Measurements from ENCODE around the gene STX18. TPM values are rescaled to one million over a fixed set of nuclear protein-coding genes. Genes with fewer than 3 reads are reported as not detected.

Gene STX18
- total RNA-seq, 1 donor from 2014 or later, result 20.4 TPM

DNA sequence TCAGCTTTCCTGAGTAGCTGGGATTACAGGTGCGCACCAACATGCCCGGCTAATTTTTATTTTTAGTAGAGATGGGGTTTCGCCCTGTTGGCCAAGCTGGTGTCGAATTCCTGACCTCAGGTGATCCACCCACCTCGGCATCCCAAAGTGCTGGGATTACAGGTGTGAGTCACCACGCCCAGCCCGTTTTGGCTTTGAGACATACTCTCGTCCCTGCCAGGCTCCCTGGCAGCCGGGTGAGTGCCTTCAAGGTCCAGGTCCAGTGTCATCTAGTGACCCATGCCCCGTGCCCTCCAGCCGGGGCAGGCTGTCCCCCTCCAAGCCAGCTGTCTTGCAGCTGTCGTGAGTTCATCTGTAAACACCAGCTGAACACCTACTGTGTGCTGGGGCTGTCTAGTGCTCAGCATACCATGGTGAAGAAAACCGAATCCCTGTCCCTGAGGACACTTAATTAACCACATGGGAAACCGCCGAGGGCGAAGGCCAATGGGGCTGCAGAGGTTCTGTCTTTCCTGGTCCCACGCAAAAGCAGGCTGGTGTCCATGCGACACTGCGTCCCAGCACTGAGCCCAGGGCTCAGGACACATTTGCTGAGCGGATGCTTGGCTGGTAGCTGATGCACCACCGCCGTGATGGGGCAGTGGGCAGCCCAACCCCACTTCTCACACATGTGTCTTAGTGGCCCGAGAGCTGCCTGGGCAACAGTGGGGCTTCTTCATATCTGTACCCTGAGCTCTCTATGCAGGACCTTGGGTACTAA is 133.1 kb downstream of the STX18 start:
- Histone ChIP-seq H3K27me3 (no peaks in the 10 kb centered on the region), H3K27ac (no peak overlapping the region), H3K4me1 (peaks cover 4% of the 10 kb centered on the region), H3K9me3 (no peaks in the 10 kb centered on the region), H3K36me3 (no peaks in the 10 kb centered on the region), H3K4me3 (no peak overlapping the region)
- DNase-seq (ENCODE audit: extremely low spot score in 2 of 2), result no peak
- intact Hi-C loops (cut with DNase I), result no loop called here
- no peak for TF ChIP-seq POLR2A (IDR thresholded peaks at IDR 0.05)
- TF ChIP-seq POLR2AphosphoS5 (IDR thresholded peaks at IDR 0.05; ENCODE audit: insufficient read depth in 1 of 2, low read depth in 1 of 2), result no peak
- TF ChIP-seq, protein P1, sequence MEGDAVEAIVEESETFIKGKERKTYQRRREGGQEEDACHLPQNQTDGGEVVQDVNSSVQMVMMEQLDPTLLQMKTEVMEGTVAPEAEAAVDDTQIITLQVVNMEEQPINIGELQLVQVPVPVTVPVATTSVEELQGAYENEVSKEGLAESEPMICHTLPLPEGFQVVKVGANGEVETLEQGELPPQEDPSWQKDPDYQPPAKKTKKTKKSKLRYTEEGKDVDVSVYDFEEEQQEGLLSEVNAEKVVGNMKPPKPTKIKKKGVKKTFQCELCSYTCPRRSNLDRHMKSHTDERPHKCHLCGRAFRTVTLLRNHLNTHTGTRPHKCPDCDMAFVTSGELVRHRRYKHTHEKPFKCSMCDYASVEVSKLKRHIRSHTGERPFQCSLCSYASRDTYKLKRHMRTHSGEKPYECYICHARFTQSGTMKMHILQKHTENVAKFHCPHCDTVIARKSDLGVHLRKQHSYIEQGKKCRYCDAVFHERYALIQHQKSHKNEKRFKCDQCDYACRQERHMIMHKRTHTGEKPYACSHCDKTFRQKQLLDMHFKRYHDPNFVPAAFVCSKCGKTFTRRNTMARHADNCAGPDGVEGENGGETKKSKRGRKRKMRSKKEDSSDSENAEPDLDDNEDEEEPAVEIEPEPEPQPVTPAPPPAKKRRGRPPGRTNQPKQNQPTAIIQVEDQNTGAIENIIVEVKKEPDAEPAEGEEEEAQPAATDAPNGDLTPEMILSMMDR (IDR thresholded peaks at IDR 0.05), result no peak

DNA sequence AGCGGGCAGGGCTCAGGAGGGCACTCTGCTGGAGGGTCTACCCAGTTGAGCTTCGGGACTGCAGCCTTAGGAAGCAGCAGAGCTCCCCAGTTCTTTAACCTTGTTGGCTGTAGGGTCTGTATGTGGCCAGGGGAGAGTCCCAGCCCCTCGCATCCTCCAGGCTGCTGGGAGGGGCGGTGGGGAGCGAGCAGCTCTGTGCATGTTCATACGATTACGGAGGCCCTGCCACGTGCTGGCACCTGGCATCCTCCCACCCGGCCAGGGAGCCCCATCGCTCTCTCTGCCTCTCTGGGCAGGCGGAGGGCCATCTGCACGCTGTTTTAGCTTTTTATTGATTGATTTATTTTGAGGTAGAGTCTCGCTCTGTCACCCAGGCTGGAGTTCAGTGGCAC is 133.7 kb downstream of the STX18 start:
- Histone ChIP-seq H3K4me1 (peaks cover 4% of the 10 kb centered on the region), H3K9me3 (no peaks in the 10 kb centered on the region), H3K36me3 (no peaks in the 10 kb centered on the region), H3K27me3 (no peaks in the 10 kb centered on the region), H3K27ac (no peak overlapping the region), H3K4me3 (no peak overlapping the region)
- no peak for DNase-seq (ENCODE audit: extremely low spot score in 2 of 2)
- intact Hi-C loops (cut with DNase I), result no loop called here
- TF ChIP-seq POLR2A (IDR thresholded peaks at IDR 0.05), result no peak
- no peak for TF ChIP-seq POLR2AphosphoS5 (IDR thresholded peaks at IDR 0.05; ENCODE audit: insufficient read depth in 1 of 2, low read depth in 1 of 2)
- TF ChIP-seq, protein P1 (IDR thresholded peaks at IDR 0.05), result no peak

DNA sequence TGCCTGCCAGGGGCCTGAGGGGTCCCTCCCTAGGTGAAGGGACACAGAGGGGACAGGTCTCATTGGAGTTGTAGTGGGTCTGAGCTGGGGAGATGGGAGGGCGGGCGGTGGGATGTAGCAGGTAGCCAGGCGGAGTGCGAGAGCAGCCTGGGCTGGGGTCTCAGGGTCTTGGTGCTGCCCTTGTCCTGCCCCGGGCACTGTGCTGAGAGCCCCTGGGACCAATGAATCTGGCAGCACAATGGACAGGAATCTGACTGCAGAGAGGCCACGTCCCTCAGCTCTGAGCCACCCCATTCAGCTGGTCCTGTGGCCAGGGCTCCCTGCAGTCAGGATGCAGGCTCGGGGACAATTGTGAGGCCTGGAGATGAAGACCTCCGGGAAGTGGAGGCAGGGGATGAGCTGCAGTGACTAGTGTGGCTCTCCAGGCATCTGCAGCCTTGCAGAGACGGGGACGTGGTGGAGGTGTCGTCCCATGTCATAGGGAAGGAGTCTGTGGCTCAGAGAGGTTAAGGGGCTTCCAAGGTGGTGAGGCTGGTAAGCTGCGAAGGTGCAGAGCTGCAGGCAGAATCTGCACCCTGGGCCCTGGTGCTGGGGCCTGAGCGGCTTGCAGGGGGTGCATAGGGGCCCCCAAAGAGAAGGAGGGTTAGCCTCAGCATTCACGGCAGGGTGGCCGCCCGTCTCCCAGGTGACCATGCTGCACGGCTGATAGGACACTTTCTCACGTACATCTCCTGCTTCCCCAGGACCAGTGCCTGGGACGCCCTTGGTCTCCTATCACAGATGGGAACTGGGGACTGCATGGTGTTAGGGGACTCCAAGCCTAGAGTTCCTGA is 134.3 kb downstream of the STX18 start:
- intact Hi-C loops (cut with DNase I), result no loop called here
- no peak for DNase-seq (ENCODE audit: extremely low spot score in 2 of 2)
- TF ChIP-seq POLR2AphosphoS5 (IDR thresholded peaks at IDR 0.05; ENCODE audit: insufficient read depth in 1 of 2, low read depth in 1 of 2) (no peak), POLR2A (IDR thresholded peaks at IDR 0.05) (no peak)
- TF ChIP-seq, protein P1 (IDR thresholded peaks at IDR 0.05), result no peak
- no peaks in the 10 kb centered on the region for H3K36me3 ChIP-seq
- H3K4me1 ChIP-seq, result peaks cover 4% of the 10 kb centered on the region
- H3K27ac ChIP-seq, result no peak overlapping the region
- no peaks in the 10 kb centered on the region for H3K27me3 ChIP-seq
- H3K9me3 ChIP-seq, result no peaks in the 10 kb centered on the region
- H3K4me3 ChIP-seq, result no peak overlapping the region

DNA sequence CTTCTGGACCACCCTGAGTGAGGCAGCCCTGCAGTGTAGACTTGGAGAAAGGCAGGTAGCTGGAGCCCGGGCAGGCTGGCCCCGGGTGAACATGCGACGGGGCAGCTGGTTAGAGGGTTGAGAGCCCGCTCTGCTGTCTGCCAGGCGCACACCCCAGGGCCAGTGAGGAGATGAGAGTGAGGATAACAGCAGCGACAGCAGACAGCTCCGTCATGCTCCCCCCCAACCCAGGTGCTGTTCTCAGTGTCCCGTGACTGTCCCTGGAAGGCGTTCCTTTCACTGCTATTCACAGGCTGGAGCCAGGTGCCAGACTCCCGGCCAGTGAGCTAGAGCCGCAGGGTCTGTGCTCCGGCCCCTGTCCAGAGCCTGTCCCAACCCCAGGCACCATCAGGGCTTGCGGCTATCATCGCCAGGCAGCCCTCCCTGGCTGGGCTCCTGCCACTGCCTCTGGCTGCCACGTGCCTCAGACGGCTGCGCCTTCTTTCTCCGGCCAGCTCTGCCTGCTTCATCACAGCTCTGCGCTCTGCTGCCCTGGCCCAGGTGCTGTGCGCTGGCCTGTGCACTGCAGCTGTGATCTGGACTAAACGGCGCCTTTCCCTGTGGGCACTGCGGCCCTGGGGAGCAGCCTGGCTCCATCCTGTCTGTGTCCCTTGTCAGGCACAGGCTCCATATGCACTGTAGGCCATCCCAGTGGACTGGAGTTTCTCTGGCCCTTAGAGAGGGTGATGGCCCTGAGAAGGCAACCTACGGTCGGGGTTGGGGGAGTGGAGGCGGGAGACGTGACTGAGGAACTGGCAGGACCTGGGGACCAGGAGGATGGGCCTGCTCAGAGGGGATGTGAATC is 135.2 kb downstream of the STX18 start:
- no peaks in the 10 kb centered on the region for H3K36me3 ChIP-seq
- H3K27me3 ChIP-seq, result no peaks in the 10 kb centered on the region
- peaks cover 4% of the 10 kb centered on the region for H3K4me1 ChIP-seq
- intact Hi-C loops (cut with DNase I), result no loop called here
- DNase-seq (ENCODE audit: extremely low spot score in 2 of 2), result no peak
- no peaks in the 10 kb centered on the region for H3K9me3 ChIP-seq
- no peak overlapping the region for H3K4me3 ChIP-seq
- TF ChIP-seq POLR2A (IDR thresholded peaks at IDR 0.05) (no peak), POLR2AphosphoS5 (IDR thresholded peaks at IDR 0.05; ENCODE audit: insufficient read depth in 1 of 2, low read depth in 1 of 2) (no peak)
- TF ChIP-seq, protein P1 (IDR thresholded peaks at IDR 0.05), result no peak
- H3K27ac ChIP-seq, result no peak overlapping the region
